Astrocyte (in vitro differentiated cells and primary cell): ENCODE data around the gene IL6ST. TPM values are rescaled to one million over a fixed set of nuclear protein-coding genes. Genes with fewer than 3 reads are reported as not detected.

Experiments
- DNase-seq: peaks from one replicate; pipeline ENCODE4 v3.0.0-alpha.2; 2010; ENCODE audit warnings: low read depth
- FAIRE-seq: peaks from 2 replicates; lab custom pipeline; 2011; peaks lifted over from hg19 to GRCh38; lab: Jason Lieb, UNC
- H2AFZ ChIP-seq: 2 replicates; pipeline ENCODE4 v1.6.0; 2012; ENCODE audit warnings: low read depth, low read length, inconsistent platforms
- H3K27ac ChIP-seq: 2 replicates; pipeline ENCODE4 v1.5.1; 2011; ENCODE audit warnings: low read depth, low read length, inconsistent platforms
- H3K27me3 ChIP-seq: 2 replicates; pipeline ENCODE4 v1.6.0; 2011; ENCODE audit warnings: low read length, inconsistent platforms; ENCODE audit not compliant: insufficient read depth
- H3K36me3 ChIP-seq: 2 replicates; pipeline ENCODE4 v1.5.1; 2011; ENCODE audit warnings: low read length, inconsistent platforms; ENCODE audit not compliant: insufficient read depth
- H3K4me1 ChIP-seq: 2 replicates; pipeline ENCODE4 v1.5.1; 2011; ENCODE audit warnings: low read length, inconsistent platforms; ENCODE audit not compliant: insufficient read depth
- H3K4me2 ChIP-seq: 2 replicates; pipeline ENCODE4 v1.6.0; 2012; ENCODE audit warnings: low read length, inconsistent platforms
- H3K4me3 ChIP-seq: 2 replicates; pipeline ENCODE4 v1.5.1; 2011; ENCODE audit warnings: low read depth, mild to moderate bottlenecking, low read length, inconsistent platforms; ENCODE audit not compliant: insufficient read depth
- H3K79me2 ChIP-seq: 2 replicates; pipeline ENCODE4 v1.6.0; 2012; ENCODE audit warnings: mild to moderate bottlenecking, low read length, inconsistent platforms; ENCODE audit not compliant: insufficient read depth
- H3K9ac ChIP-seq: 2 replicates; pipeline ENCODE4 v1.6.0; 2012; ENCODE audit warnings: mild to moderate bottlenecking, low read length, inconsistent platforms
- H3K9me3 ChIP-seq: 2 replicates; pipeline ENCODE4 v1.5.1; 2012; ENCODE audit warnings: low read depth, mild to moderate bottlenecking, low read length, inconsistent platforms; ENCODE audit not compliant: insufficient read depth
- H4K20me1 ChIP-seq: 2 replicates; pipeline ENCODE4 v1.6.0; 2012; ENCODE audit warnings: low read length, inconsistent platforms; ENCODE audit not compliant: insufficient read depth
- H3K27ac Mint-ChIP-seq: one replicate; pipeline ENCODE4 v1.8.0; 2021; ENCODE audit warnings: mild to moderate bottlenecking, mixed read lengths; ENCODE audit not compliant: unreplicated experiment
- H3K27me3 Mint-ChIP-seq: one replicate; pipeline ENCODE4 v1.8.0; 2021; ENCODE audit warnings: low read depth, mixed read lengths; ENCODE audit not compliant: unreplicated experiment
- H3K36me3 Mint-ChIP-seq: one replicate; pipeline ENCODE4 v1.8.0; 2021; ENCODE audit warnings: low read depth, mixed read lengths; ENCODE audit not compliant: unreplicated experiment
- H3K4me1 Mint-ChIP-seq: one replicate; pipeline ENCODE4 v1.8.0; 2021; ENCODE audit warnings: low read depth, mixed read lengths; ENCODE audit not compliant: unreplicated experiment
- H3K4me3 Mint-ChIP-seq: one replicate; pipeline ENCODE4 v1.8.0; 2021; ENCODE audit warnings: mild to moderate bottlenecking, moderate library complexity, mixed read lengths; ENCODE audit not compliant: unreplicated experiment
- H3K9me3 Mint-ChIP-seq: one replicate; pipeline ENCODE4 v1.8.0; 2021; ENCODE audit warnings: mild to moderate bottlenecking, mixed read lengths; ENCODE audit not compliant: unreplicated experiment
- CTCF ChIP-seq: IDR thresholded peaks from 2 replicates; pipeline ENCODE4 v1.5.1; 2011; ENCODE audit warnings: low read depth, mild to moderate bottlenecking, inconsistent platforms, low read length, moderate library complexity; ENCODE audit not compliant: insufficient read depth
- EZH2 ChIP-seq: IDR thresholded peaks from 2 replicates; pipeline ENCODE4 v1.6.1; 2012; ENCODE audit warnings: mild to moderate bottlenecking, low read length, inconsistent platforms; ENCODE audit not compliant: insufficient read depth
- total RNA-seq: library from RNA; stranded (reverse); gene quantifications from 2 replicates; pipeline ENCODE4 v1.2.1, GENCODE V29; 2021

The IL6ST gene
- total RNA-seq, 1 donor from 2014 or later = 158 TPM

DNA sequence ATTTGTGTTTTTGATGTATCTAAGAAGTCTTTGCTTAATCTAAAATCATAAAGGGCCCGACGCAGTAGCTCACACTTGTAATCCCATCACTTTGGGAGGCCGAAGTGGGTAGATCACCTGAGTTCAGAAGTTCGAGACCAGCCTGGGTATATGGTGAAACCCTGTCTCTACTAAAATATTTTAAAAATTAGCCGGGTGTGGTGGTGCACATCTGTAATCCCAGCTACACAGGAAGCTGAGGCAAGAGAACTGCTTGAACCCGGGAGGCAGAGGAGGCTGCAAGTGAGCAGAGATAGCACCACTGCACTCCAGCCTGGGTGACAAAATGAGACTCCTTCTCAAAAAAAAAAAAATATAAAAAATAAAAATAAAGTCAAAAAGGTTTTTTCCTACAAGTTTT is 9.6 kb downstream of the IL6ST start:
- TF ChIP-seq CTCF (no peak), EZH2 (no peak)
- no peak overlapping the region for H3K4me2 ChIP-seq

DNA sequence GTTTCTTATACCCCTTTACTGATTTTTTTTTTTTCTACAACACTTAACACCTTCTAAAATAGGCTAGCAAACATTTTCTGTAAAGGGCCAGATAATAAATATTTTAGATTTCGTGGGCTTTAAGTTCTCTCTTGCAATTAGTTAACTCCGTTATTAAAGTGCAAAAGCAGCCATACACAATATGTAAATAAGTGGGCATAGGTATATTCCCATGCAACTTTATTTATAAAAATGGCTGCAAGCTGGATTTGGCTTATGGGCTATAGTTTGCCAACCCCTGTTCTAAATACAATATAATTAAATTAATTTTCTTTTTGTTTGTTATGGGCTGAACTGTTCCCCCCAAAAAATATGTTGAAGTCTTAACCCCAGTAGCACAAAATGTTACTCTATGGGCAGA is 10.8 kb downstream of the IL6ST start:
- Histone ChIP-seq H2AFZ (no peak overlapping the region), H3K9ac (no peak overlapping the region), H3K27ac (no peak overlapping the region), H4K20me1 (peaks cover 51% of the 10 kb centered on the region), H3K36me3 (peaks cover 7% of the 10 kb centered on the region), H3K4me3 (no peak overlapping the region), H3K4me2 (no peak overlapping the region), H3K27me3 (no peaks in the 10 kb centered on the region), H3K9me3 (no peaks in the 10 kb centered on the region), H3K79me2 (peaks cover 74% of the 10 kb centered on the region), H3K4me1 (no peaks in the 10 kb centered on the region)
- FAIRE-seq (no peak), DNase-seq (no peak)
- no peaks in the 10 kb centered on the region for H3K9me3 Mint-ChIP-seq
- TF ChIP-seq CTCF (no peak), EZH2 (no peak)
- H3K4me1 Mint-ChIP-seq = no peaks in the 10 kb centered on the region
- H3K36me3 Mint-ChIP-seq = no peaks in the 10 kb centered on the region
- no peak overlapping the region for H3K27ac Mint-ChIP-seq
- no peak overlapping the region for H3K4me3 Mint-ChIP-seq
- H3K27me3 Mint-ChIP-seq = no peaks in the 10 kb centered on the region

More for the DNA sequence above, 9.6 kb downstream of the IL6ST start:
- Mint-ChIP-seq H3K4me1 (peaks cover 10% of the 10 kb centered on the region), H3K4me3 (no peak overlapping the region), H3K9me3 (no peaks in the 10 kb centered on the region), H3K27ac (no peak overlapping the region), H3K27me3 (no peaks in the 10 kb centered on the region), H3K36me3 (no peaks in the 10 kb centered on the region)
- no peak overlapping the region for H3K27ac ChIP-seq
- DNase-seq (no peak), FAIRE-seq (no peak)
- H3K36me3 ChIP-seq = peaks cover 7% of the 10 kb centered on the region
- no peaks in the 10 kb centered on the region for H3K9me3 ChIP-seq
- no peak overlapping the region for H2AFZ ChIP-seq
- no peaks in the 10 kb centered on the region for H3K4me1 ChIP-seq
- H3K9ac ChIP-seq = no peak overlapping the region
- H3K27me3 ChIP-seq = no peaks in the 10 kb centered on the region
- H3K4me3 ChIP-seq = no peak overlapping the region
- H4K20me1 ChIP-seq = peaks cover 58% of the 10 kb centered on the region
- H3K79me2 ChIP-seq = peaks cover 77% of the 10 kb centered on the region

DNA sequence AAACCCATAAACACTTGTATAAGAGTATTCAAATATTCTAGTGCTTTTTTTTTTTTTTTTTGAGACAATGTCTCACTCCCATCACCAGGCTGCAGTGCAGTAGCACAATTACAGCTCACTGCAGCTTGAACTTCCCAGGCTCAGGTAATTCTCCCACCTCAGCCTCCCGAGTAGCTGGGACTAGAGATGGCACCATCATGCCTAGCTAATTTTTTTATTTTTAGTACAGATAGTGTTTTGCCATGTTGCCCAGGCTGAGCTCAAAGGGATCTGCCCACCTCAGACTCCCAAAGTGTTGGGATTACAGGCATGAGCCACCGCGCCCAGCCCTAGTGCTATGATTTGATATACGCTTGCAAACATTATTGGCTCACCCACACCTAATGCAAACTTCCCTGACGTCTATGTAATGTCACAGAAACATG is 11.8 kb downstream of the IL6ST start:
- TF ChIP-seq CTCF = no peak
- TF ChIP-seq EZH2 = no peak
- H3K27me3 ChIP-seq = no peaks in the 10 kb centered on the region
- FAIRE-seq (no peak), DNase-seq (no peak)
- H3K27ac Mint-ChIP-seq = no peak overlapping the region
- H3K4me2 ChIP-seq = no peak overlapping the region
- H3K79me2 ChIP-seq = peaks cover 71% of the 10 kb centered on the region
- H3K9me3 ChIP-seq = no peaks in the 10 kb centered on the region
- no peak overlapping the region for H2AFZ ChIP-seq
- H3K4me3 ChIP-seq = no peak overlapping the region
- no peaks in the 10 kb centered on the region for H3K4me1 Mint-ChIP-seq
- no peaks in the 10 kb centered on the region for H3K27me3 Mint-ChIP-seq
- H3K4me3 Mint-ChIP-seq = no peak overlapping the region
- H3K9ac ChIP-seq = no peak overlapping the region
- no peak overlapping the region for H3K27ac ChIP-seq
- H3K36me3 Mint-ChIP-seq = no peaks in the 10 kb centered on the region
- peaks cover 7% of the 10 kb centered on the region for H3K36me3 ChIP-seq
- H4K20me1 ChIP-seq = peaks cover 48% of the 10 kb centered on the region
- H3K9me3 Mint-ChIP-seq = no peaks in the 10 kb centered on the region
- no peaks in the 10 kb centered on the region for H3K4me1 ChIP-seq
